Ascending aorta (tissue), 2 donors: ENCODE data around the gene TXK. TPM values are rescaled to one million over a fixed set of nuclear protein-coding genes. Genes with fewer than 3 reads are reported as not detected.

Experiments used
- DNase-seq, 2 donors: peaks; one replicate each; pipeline ENCODE4 v3.0.0-alpha.2; 2019; ENCODE audit warnings: low spot score in 2 of 2
- H3K27ac ChIP-seq, 2 donors: fragments of 200-600 bp; sonication (generic); one replicate each; pipeline ENCODE4 v1.5.1; 2016 to 2017; ENCODE audit warnings: mild to moderate bottlenecking in 1 of 2
- H3K27me3 ChIP-seq: fragments of 200-600 bp; sonication (generic); one replicate; pipeline ENCODE4 v1.5.1; 2017
- H3K36me3 ChIP-seq, 2 donors: fragments of 200-600 bp; sonication (generic); one replicate each; pipeline ENCODE4 v1.5.1; 2016
- H3K4me1 ChIP-seq, 2 donors: fragments of 200-600 bp; sonication (generic); one replicate each; pipeline ENCODE4 v1.5.1; 2016 to 2017; ENCODE audit warnings: mild to moderate bottlenecking in 1 of 2
- H3K4me3 ChIP-seq, 2 donors: fragments of 200-600 bp; sonication (generic); one replicate each; pipeline ENCODE4 v1.5.1; 2016 to 2017; ENCODE audit warnings: mild to moderate bottlenecking in 1 of 2
- H3K9me3 ChIP-seq, 2 donors: fragments of 200-600 bp; sonication (generic); one replicate each; pipeline ENCODE4 v1.5.1; 2016
- intact Hi-C: fragments of 100-400 bp; cut with DNase I; formaldehyde crosslinking; loops from one replicate; pipeline ENCODE4 v1.15.1; 2023
- total RNA-seq: library from RNA; depleted of rRNA; stranded (reverse); fragments of >200 nt; gene quantifications from one replicate; pipeline ENCODE4 v1.1.0, GENCODE V29; 2016
- TF ChIP-seq, protein P1 (sequence below), 3 experiments: fragments of 200-600 bp in 2 of 3; fragments of 450-650 bp in 1 of 3; sonication (generic) in 2 of 3; IDR thresholded peaks; one replicate each; pipeline ENCODE4 v1.5.1; 2016 to 2019; ENCODE audit warnings: antibody characterized with exemption in 3 of 3, mild to moderate bottlenecking in 1 of 3, moderate library complexity in 1 of 3

Gene TXK
- total RNA-seq, 1 donor from 2014 or later, result not detected

DNA sequence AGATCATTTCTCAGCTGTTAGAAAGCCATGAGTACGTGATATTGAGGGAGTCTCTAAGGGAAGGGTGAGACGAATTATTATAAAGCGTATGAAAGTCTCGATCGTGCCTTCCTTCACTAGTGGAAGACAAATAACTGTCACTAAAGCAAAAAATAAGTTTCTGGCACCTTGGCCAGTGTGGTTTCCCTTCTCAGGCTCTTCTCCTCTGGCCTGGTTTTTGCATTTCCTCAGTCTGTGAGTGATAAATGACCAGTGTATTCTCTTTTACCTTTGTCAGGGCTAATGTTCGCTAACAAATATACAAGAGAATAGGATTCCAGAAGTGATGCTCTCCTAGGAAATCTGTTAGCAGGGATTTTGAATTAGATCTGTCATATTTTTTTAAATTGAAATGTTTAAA is 19.6 kb downstream of the TXK start:
- H3K36me3 ChIP-seq, result no peaks in the 10 kb centered on the region
- intact Hi-C loops, result no loop called here
- no peak overlapping the region for H3K4me3 ChIP-seq
- H3K27ac ChIP-seq, result no peak overlapping the region
- H3K27me3 ChIP-seq, result no peaks in the 10 kb centered on the region
- no peak for DNase-seq
- H3K4me1 ChIP-seq, result no peaks in the 10 kb centered on the region
- TF ChIP-seq, protein P1, sequence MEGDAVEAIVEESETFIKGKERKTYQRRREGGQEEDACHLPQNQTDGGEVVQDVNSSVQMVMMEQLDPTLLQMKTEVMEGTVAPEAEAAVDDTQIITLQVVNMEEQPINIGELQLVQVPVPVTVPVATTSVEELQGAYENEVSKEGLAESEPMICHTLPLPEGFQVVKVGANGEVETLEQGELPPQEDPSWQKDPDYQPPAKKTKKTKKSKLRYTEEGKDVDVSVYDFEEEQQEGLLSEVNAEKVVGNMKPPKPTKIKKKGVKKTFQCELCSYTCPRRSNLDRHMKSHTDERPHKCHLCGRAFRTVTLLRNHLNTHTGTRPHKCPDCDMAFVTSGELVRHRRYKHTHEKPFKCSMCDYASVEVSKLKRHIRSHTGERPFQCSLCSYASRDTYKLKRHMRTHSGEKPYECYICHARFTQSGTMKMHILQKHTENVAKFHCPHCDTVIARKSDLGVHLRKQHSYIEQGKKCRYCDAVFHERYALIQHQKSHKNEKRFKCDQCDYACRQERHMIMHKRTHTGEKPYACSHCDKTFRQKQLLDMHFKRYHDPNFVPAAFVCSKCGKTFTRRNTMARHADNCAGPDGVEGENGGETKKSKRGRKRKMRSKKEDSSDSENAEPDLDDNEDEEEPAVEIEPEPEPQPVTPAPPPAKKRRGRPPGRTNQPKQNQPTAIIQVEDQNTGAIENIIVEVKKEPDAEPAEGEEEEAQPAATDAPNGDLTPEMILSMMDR (IDR thresholded peaks at IDR 0.05), result no peak
- no peaks in the 10 kb centered on the region for H3K9me3 ChIP-seq

DNA sequence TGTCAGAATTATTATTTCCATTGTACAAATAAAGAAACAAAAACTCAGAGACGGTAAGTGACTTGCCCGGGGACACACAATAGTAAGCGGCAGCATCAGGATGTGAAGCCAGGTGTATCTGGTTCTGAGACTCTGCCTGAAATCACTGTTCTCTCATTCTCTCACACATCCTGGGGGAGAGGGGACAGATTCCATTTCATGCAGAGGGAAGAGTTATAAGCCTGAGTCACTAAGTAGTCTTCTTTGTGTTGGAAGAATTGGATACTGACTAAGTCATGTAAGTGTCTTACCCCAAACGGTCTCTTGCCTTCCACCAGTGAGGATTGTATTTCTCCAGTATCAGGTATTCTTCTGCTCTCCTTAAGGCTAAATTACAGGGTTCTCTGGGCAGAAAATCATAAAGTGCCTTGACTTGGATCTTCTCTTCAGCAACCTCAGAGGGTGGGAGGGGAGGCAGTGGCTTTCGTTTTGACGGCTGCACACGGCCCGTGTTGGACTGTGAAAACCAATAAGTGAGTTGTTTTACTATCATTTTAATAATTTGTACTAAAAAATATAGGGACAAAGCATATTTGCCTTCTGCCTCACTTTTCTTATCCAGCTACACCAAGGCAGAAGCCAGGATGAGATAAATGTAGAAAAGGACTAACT is 21.9 kb downstream of the TXK start:
- intact Hi-C loops, result no loop called here
- Histone ChIP-seq H3K27ac (no peak overlapping the region), H3K27me3 (no peaks in the 10 kb centered on the region), H3K9me3 (no peaks in the 10 kb centered on the region), H3K4me3 (no peak overlapping the region), H3K4me1 (no peaks in the 10 kb centered on the region), H3K36me3 (no peaks in the 10 kb centered on the region)
- DNase-seq, result no peak
- TF ChIP-seq, protein P1 (IDR thresholded peaks at IDR 0.05), result no peak

DNA sequence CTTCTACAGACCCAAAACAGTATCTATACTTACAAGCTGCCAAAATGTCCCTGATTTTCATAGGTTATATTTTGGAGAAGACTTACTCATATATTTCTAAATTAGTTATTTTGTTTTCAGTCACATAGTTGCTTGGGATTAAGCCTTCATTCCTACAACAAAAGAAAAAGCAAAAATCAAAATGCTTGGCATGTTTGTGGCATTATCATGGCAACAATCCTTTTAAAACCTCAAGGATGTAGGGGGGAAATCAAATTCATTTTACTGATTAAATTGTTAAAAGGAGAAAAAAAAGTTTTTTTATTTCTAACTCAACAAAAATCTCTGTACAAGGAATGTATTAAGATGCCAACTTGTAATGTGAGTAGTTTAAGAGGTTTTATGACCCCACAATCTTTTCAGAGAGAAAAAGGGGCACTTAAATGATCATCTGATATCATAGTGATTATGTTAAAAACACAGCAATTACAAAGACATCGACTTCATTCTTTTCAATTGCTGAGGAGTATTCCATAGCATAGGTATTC is 23.5 kb downstream of the TXK start:
- Histone ChIP-seq H3K9me3 (no peaks in the 10 kb centered on the region), H3K4me3 (no peak overlapping the region), H3K27ac (no peak overlapping the region), H3K36me3 (no peaks in the 10 kb centered on the region), H3K4me1 (no peaks in the 10 kb centered on the region), H3K27me3 (no peaks in the 10 kb centered on the region)
- no peak for DNase-seq
- intact Hi-C loops, result loop anchor here (1.0 kb wide), 1 partner anchor 17 kb away; no protein-coding TSS in a partner anchor
- TF ChIP-seq, protein P1 (IDR thresholded peaks at IDR 0.05), result no peak

DNA sequence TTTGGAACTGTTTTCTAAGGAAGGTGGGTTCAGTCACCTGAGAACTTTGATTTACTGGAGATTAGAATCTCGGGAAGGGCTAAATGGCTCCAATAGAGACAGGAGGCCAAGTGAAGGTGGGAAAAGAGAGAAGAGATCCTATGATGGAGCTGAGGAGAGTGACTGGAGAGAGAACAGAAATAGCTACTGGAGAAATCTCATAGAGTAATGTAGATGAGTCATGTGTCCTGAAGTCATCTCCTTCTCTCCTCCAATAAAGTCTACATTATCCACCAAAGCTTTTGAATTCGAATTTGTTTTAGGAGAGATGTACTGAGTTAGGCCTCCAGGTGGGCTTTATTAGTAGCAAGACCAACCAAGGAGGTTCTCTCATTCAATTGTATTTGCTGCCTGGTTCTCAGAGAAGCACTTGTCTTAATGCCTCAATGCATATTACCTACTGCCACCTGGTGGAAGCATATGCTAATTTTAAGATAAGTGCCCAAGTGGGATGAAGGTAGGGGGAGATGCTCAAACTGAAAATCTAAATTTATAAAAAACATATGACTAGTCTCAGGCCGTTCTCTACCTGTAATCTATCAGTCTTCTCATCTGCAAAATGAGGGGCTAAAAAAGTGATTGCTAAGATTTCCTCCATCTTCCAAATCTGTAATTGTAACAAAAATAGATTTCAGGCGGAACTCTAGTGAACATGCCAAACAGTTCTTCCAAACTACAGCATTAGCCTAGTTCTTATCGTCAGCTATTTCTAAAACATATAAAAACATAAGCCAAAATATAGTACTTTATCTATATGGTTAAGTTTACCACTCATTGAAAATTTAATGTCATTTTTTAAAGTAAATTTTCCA is 24.4 kb downstream of the TXK start:
- Histone ChIP-seq H3K4me3 (no peak overlapping the region), H3K36me3 (no peaks in the 10 kb centered on the region), H3K27me3 (no peaks in the 10 kb centered on the region), H3K9me3 (no peaks in the 10 kb centered on the region), H3K4me1 (no peaks in the 10 kb centered on the region), H3K27ac (no peak overlapping the region)
- no peak for DNase-seq
- TF ChIP-seq, protein P1 (IDR thresholded peaks at IDR 0.05), result peak in 2 of 3 experiments; percentile 25 to 51
- intact Hi-C loops, result loop anchor here (1.0 kb wide), 1 partner anchor 18 kb away; no protein-coding TSS in a partner anchor

DNA sequence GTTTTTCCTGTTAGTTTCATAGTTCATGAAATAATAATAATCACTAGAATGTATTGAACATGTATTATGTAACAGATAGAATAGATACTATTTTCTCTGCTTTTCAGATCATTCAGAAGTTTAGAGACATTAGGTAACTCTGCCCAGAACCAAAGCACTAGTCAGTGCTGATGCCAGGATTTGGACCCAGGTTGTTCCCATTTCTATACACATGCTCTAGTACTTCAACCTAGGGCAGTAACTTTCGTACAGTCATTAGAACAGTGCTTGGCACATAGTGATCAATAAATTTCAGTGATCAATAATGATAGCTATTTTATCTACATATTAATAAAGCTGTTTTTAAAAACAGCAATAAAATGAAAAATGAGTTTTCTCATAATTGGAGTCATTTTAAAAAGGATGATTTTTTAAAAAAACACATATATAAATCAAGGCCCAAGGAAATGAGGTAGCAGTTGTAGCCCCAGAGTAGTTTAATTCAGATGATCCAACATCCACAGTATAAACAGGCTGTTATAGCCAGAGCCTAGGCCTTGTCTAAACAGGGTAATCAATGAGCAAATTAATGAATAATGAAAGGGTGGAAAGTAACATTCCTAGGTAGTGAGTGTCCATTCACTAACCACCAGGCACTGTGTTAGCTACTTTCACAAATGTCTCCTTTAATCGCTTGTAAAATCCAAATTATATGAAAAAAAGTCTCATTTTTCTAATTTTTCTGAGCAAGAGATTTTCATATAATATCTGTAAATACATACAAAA is 25.6 kb downstream of the TXK start:
- Histone ChIP-seq H3K4me3 (no peak overlapping the region), H3K4me1 (no peaks in the 10 kb centered on the region), H3K9me3 (no peaks in the 10 kb centered on the region), H3K36me3 (no peaks in the 10 kb centered on the region), H3K27me3 (no peaks in the 10 kb centered on the region), H3K27ac (no peak overlapping the region)
- TF ChIP-seq, protein P1 (IDR thresholded peaks at IDR 0.05), result no peak
- intact Hi-C loops, result no loop called here
- no peak for DNase-seq
